Astrocyte (in vitro differentiated cells and primary cell): ENCODE measurements around the gene OR14A16.

Experiments
- EZH2 ChIP-seq: IDR thresholded peaks from 2 replicates; pipeline ENCODE4 v1.6.1; 2012; ENCODE audit warnings: mild to moderate bottlenecking, low read length, inconsistent platforms; ENCODE audit not compliant: insufficient read depth
- TF ChIP-seq, protein P1 (sequence below): IDR thresholded peaks from 2 replicates; pipeline ENCODE4 v1.5.1; 2011; ENCODE audit warnings: low read depth, mild to moderate bottlenecking, inconsistent platforms, low read length, moderate library complexity; ENCODE audit not compliant: insufficient read depth

DNA sequence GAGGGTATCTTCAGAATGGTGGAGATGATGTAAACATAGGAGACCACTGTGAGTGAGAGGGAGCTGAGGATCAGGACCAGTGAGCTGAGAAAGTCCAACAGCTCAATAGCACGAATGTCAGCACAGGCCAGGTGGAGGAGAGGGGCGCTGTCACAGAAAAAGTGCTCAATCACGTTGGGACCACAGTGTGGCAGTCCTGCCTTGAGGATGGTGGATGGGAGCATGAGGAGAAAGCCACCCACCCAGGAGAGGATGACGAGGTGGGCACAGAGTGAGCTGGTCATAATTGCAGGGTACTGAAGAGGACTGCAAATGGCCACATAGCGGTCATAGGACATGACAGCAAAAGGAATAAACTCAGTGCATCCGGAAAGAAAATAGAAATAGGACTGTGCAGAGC is 9.7 kb upstream of the OR14A16 start:
- TF ChIP-seq, protein P1, sequence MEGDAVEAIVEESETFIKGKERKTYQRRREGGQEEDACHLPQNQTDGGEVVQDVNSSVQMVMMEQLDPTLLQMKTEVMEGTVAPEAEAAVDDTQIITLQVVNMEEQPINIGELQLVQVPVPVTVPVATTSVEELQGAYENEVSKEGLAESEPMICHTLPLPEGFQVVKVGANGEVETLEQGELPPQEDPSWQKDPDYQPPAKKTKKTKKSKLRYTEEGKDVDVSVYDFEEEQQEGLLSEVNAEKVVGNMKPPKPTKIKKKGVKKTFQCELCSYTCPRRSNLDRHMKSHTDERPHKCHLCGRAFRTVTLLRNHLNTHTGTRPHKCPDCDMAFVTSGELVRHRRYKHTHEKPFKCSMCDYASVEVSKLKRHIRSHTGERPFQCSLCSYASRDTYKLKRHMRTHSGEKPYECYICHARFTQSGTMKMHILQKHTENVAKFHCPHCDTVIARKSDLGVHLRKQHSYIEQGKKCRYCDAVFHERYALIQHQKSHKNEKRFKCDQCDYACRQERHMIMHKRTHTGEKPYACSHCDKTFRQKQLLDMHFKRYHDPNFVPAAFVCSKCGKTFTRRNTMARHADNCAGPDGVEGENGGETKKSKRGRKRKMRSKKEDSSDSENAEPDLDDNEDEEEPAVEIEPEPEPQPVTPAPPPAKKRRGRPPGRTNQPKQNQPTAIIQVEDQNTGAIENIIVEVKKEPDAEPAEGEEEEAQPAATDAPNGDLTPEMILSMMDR = no peak
- no peak for TF ChIP-seq EZH2
